ENCODE data around the gene SSU72.
A peak's percentile ranks its signal among the peaks of the same experiment; 100 is the strongest.

The SSU72 gene

DNA sequence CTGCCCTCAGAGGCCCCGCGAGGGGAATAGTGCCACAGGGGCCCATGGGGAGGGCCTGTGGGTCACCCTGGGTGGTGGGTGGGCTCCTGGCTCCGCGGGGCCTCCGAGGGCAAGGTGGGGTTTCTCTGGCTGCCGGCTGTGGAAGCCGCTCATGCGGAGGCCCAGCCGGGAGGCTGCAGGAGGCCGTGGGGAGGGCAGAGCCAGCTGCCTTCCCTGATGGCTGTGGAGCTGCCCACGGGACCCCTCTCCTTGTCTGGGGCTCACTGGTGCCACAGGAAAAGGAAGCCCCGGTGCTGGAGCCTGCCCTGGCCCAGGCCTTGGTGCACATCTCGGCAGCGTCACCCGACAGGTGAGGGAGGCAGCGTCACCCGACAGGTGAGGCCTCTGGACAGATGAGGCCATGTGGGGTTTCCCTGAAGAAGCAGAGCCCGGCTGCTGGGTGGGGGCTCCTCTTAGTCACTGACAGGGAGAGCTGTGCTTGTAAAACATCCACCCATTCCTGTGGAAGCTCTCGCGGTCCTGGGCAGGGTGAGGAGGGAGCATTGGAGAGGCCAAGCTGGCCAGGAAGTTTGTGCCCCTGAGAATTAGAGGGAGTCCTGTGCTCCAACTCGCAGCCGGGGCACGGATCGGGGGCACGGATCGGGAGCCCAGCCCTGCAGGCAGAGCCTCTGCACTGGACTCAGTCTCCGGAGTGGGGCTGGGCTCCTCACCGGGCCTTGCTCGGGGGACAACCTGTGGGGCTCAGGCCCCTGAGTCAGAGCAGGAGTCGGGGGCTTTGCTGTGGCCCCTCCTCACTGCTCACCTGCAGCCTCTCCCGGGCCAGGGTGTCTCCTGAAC is 46.7 kb upstream of the SSU72 start:
- H3K4ac ChIP-seq (ENCODE audit: low read depth, low read length): no peak overlapping the region
- DNase-seq: no peak
- WGBS (ENCODE audit: extremely low coverage, insufficient coverage, low lambda C conversion rate): no CpG with 5 or more reads among the region's 31 CpGs
- no peak overlapping the region for H3K18ac ChIP-seq (ENCODE audit: low read length)
- H2BK15ac ChIP-seq (replicated peaks; ENCODE audit: low read depth): no peak overlapping the region
- H4K5ac ChIP-seq (ENCODE audit: low read length): no peak overlapping the region
- no peak overlapping the region for H3K4me3 ChIP-seq (ENCODE audit: low read length)
- no peaks in the 10 kb centered on the region for H3K27me3 ChIP-seq (ENCODE audit: insufficient read depth, low read length, poor library complexity)
- no peaks in the 10 kb centered on the region for H3K36me3 ChIP-seq (ENCODE audit: control insufficient read depth, insufficient read depth, low read length)
- H3K23ac ChIP-seq (ENCODE audit: low read length): no peak overlapping the region
- no peak overlapping the region for H4K8ac ChIP-seq (ENCODE audit: low read depth, low read length)
- no peaks in the 10 kb centered on the region for H3K4me1 ChIP-seq (ENCODE audit: control insufficient read depth, low read depth, low read length)
- no peak overlapping the region for H3K9ac ChIP-seq (ENCODE audit: low read length)
- no peaks in the 10 kb centered on the region for H3K79me2 ChIP-seq (ENCODE audit: control insufficient read depth, insufficient read depth, low read length)
- H2AK5ac ChIP-seq (ENCODE audit: low read length): no peak overlapping the region
- no peaks in the 10 kb centered on the region for H3K79me1 ChIP-seq (ENCODE audit: low read length)
- H2BK5ac ChIP-seq (ENCODE audit: low read length): no peak overlapping the region
- no peak overlapping the region for H3K56ac ChIP-seq (ENCODE audit: low read length)
- no peak overlapping the region for H3K4me2 ChIP-seq (ENCODE audit: low read length)
- H3K27ac ChIP-seq (ENCODE audit: low read depth, low read length): no peak overlapping the region
- H2BK120ac ChIP-seq (ENCODE audit: low read depth, low read length): no peak overlapping the region

DNA sequence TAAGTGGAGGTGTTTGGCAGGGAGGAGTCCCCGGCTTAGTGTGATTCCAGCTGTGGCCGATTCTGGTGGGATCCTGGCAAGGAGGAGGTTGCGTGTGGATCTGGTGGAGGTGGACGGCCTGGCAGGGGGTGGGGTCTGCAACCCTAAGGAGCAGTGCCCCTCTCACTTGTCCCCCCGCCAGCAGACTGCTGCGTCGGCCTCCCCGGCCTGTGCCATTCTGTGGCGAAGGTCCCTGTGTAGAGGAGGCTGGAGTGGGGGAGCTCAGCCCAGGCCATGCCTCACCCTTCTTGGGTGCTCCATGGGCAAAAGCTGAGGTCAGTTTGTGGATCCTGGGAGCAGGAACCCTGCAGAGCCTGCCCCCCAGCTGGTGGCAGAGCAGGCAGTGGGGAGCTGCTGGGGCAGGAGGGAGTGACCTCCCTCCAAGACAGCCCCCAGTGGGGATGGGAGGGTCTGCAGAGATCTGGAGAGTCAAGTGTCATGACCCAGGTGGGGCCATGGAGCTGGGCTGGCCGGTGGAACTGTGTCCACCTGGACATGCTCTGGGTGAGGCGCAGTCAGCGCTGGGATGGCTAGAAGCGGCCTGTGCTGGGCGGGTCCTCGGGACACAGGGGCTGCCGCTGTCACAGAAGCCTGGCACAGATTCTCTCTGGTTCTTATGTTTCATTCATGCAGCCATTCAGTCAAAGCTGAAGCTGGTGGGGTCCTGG is 45.9 kb upstream of the SSU72 start:
- DNase-seq: no peak
- Histone ChIP-seq H3K4me3 (ENCODE audit: low read length) (no peak overlapping the region), H3K23ac (ENCODE audit: low read length) (no peak overlapping the region), H3K56ac (ENCODE audit: low read length) (no peak overlapping the region), H3K4ac (ENCODE audit: low read depth, low read length) (no peak overlapping the region), H3K36me3 (ENCODE audit: control insufficient read depth, insufficient read depth, low read length) (no peaks in the 10 kb centered on the region), H3K27me3 (ENCODE audit: insufficient read depth, low read length, poor library complexity) (no peaks in the 10 kb centered on the region), H3K18ac (ENCODE audit: low read length) (no peak overlapping the region), H3K79me1 (ENCODE audit: low read length) (no peaks in the 10 kb centered on the region), H2BK120ac (ENCODE audit: low read depth, low read length) (no peak overlapping the region), H3K9ac (ENCODE audit: low read length) (no peak overlapping the region), H3K4me1 (ENCODE audit: control insufficient read depth, low read depth, low read length) (no peaks in the 10 kb centered on the region), H2AK5ac (ENCODE audit: low read length) (no peak overlapping the region), H4K8ac (ENCODE audit: low read depth, low read length) (no peak overlapping the region), H3K27ac (ENCODE audit: low read depth, low read length) (no peak overlapping the region), H3K79me2 (ENCODE audit: control insufficient read depth, insufficient read depth, low read length) (no peaks in the 10 kb centered on the region), H3K4me2 (ENCODE audit: low read length) (no peak overlapping the region), H4K5ac (ENCODE audit: low read length) (no peak overlapping the region), H2BK5ac (ENCODE audit: low read length) (no peak overlapping the region), H2BK15ac (replicated peaks; ENCODE audit: low read depth) (no peak overlapping the region)
- WGBS (ENCODE audit: extremely low coverage, insufficient coverage, low lambda C conversion rate): no CpG with 5 or more reads among the region's 16 CpGs

DNA sequence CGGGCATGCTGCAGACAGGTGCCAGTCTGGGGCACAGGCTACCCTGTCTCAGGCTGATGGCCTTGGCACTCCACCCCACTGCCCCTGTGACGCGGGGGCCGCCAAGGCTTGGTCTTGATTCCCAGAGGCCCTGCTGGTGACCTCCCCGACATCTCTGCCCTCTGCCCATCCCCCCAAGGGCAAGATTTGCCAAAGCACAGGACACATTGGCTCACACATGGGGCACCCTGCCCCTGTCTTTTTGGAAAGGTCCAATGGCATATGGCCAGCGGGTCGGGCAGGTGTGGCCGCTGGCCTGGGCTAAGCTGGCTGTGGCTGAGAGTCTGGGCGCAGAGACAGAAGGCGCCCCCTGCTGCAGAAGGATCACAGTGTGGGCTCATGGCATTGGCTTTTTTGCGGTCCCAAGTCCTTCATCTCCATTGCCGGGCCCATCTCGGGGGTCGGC is 45.3 kb upstream of the SSU72 start:
- Histone ChIP-seq H3K18ac (ENCODE audit: low read length) (no peak overlapping the region), H3K23ac (ENCODE audit: low read length) (no peak overlapping the region), H3K4me2 (ENCODE audit: low read length) (no peak overlapping the region), H2BK15ac (replicated peaks; ENCODE audit: low read depth) (no peak overlapping the region), H3K4me3 (ENCODE audit: low read length) (no peak overlapping the region), H2BK5ac (ENCODE audit: low read length) (no peak overlapping the region), H3K27ac (ENCODE audit: low read depth, low read length) (no peak overlapping the region), H3K4me1 (ENCODE audit: control insufficient read depth, low read depth, low read length) (no peaks in the 10 kb centered on the region), H2AK5ac (ENCODE audit: low read length) (no peak overlapping the region), H4K5ac (ENCODE audit: low read length) (no peak overlapping the region), H3K27me3 (ENCODE audit: insufficient read depth, low read length, poor library complexity) (no peaks in the 10 kb centered on the region), H4K8ac (ENCODE audit: low read depth, low read length) (no peak overlapping the region), H3K9ac (ENCODE audit: low read length) (no peak overlapping the region), H3K79me2 (ENCODE audit: control insufficient read depth, insufficient read depth, low read length) (no peaks in the 10 kb centered on the region), H3K36me3 (ENCODE audit: control insufficient read depth, insufficient read depth, low read length) (no peaks in the 10 kb centered on the region), H2BK120ac (ENCODE audit: low read depth, low read length) (no peak overlapping the region), H3K56ac (ENCODE audit: low read length) (no peak overlapping the region), H3K79me1 (ENCODE audit: low read length) (no peaks in the 10 kb centered on the region), H3K4ac (ENCODE audit: low read depth, low read length) (no peak overlapping the region)
- no CpG with 5 or more reads among the region's 14 CpGs for WGBS (ENCODE audit: extremely low coverage, insufficient coverage, low lambda C conversion rate)
- DNase-seq: peak; percentile 53

DNA sequence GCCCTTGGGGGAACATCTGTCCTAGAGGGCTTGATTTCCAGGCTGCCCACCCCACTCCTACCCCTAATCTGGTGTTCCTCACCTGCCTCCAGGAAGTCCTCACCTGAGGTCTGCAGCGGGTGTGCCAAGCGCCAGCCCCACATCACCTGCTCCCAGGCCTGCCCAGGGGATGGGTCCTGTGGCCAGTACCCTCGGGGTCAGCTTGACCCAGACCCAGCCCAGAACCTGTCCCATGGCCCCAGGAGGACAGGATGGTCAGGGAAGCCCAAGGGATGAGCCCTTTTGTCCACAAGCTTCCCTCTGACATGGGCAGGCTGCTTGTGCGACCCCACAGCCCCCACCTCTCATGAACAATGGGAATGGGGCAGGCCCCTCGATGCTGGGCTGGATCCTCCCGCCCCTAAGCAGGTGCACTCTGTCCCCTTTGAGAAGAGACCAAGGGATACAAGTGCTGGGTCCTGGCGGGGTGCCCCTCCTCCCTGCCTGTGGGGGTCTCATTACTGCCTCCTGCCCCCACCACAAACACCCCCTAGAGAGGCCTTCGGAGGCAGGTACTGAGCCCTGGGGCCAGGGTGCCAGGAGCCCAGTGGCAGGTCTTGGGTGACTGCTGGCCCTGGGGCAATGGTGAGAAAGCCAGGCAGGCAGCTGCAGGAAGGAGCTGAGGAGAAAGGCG is 43.9 kb upstream of the SSU72 start:
- Histone ChIP-seq H4K8ac (ENCODE audit: low read depth, low read length) (no peak overlapping the region), H3K4me1 (ENCODE audit: control insufficient read depth, low read depth, low read length) (peaks cover 7% of the 10 kb centered on the region), H2BK120ac (ENCODE audit: low read depth, low read length) (no peak overlapping the region), H3K23ac (ENCODE audit: low read length) (no peak overlapping the region), H3K9ac (ENCODE audit: low read length) (no peak overlapping the region), H3K79me2 (ENCODE audit: control insufficient read depth, insufficient read depth, low read length) (peaks cover 4% of the 10 kb centered on the region), H3K4me2 (ENCODE audit: low read length) (no peak overlapping the region), H3K4me3 (ENCODE audit: low read length) (no peak overlapping the region), H3K79me1 (ENCODE audit: low read length) (peaks cover 8% of the 10 kb centered on the region), H3K56ac (ENCODE audit: low read length) (no peak overlapping the region), H4K5ac (ENCODE audit: low read length) (no peak overlapping the region), H3K4ac (ENCODE audit: low read depth, low read length) (no peak overlapping the region), H3K36me3 (ENCODE audit: control insufficient read depth, insufficient read depth, low read length) (no peaks in the 10 kb centered on the region), H3K18ac (ENCODE audit: low read length) (no peak overlapping the region), H2BK5ac (ENCODE audit: low read length) (no peak overlapping the region), H3K27me3 (ENCODE audit: insufficient read depth, low read length, poor library complexity) (no peaks in the 10 kb centered on the region), H2BK15ac (replicated peaks; ENCODE audit: low read depth) (no peak overlapping the region), H3K27ac (ENCODE audit: low read depth, low read length) (no peak overlapping the region), H2AK5ac (ENCODE audit: low read length) (no peak overlapping the region)
- no CpG with 5 or more reads among the region's 9 CpGs for WGBS (ENCODE audit: extremely low coverage, insufficient coverage, low lambda C conversion rate)
- no peak for DNase-seq

DNA sequence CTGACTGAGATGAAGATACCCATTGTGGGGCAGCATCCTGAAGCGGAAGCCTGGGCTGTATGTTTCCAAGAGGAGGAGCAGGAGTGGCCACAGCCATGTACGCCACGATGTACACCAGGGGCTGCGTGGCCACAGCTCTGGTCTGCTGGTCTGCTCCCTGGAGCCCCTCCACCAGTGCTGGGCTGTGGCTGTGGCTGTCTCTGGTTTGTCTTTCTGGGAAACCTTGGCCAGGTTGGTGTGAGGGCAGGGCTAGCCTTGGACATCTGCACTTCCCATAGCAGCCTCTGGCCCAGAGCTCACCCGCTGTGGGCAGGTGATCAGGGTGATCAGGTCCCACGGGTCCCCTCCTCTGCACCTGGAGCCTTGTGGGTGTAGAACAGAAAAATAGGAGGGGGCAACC is 43.3 kb upstream of the SSU72 start:
- no peak overlapping the region for H3K27ac ChIP-seq (ENCODE audit: low read depth, low read length)
- H2BK120ac ChIP-seq (ENCODE audit: low read depth, low read length): no peak overlapping the region
- H3K4me3 ChIP-seq (ENCODE audit: low read length): no peak overlapping the region
- no peak overlapping the region for H2AK5ac ChIP-seq (ENCODE audit: low read length)
- no peak overlapping the region for H3K9ac ChIP-seq (ENCODE audit: low read length)
- peaks cover 4% of the 10 kb centered on the region for H3K79me2 ChIP-seq (ENCODE audit: control insufficient read depth, insufficient read depth, low read length)
- DNase-seq: no peak
- no peaks in the 10 kb centered on the region for H3K27me3 ChIP-seq (ENCODE audit: insufficient read depth, low read length, poor library complexity)
- peaks cover 8% of the 10 kb centered on the region for H3K79me1 ChIP-seq (ENCODE audit: low read length)
- H4K5ac ChIP-seq (ENCODE audit: low read length): no peak overlapping the region
- H3K4me2 ChIP-seq (ENCODE audit: low read length): no peak overlapping the region
- WGBS (ENCODE audit: extremely low coverage, insufficient coverage, low lambda C conversion rate): no CpG with 5 or more reads among the region's 6 CpGs
- H2BK5ac ChIP-seq (ENCODE audit: low read length): no peak overlapping the region
- no peak overlapping the region for H4K8ac ChIP-seq (ENCODE audit: low read depth, low read length)
- no peak overlapping the region for H3K56ac ChIP-seq (ENCODE audit: low read length)
- H3K36me3 ChIP-seq (ENCODE audit: control insufficient read depth, insufficient read depth, low read length): no peaks in the 10 kb centered on the region
- H2BK15ac ChIP-seq (replicated peaks; ENCODE audit: low read depth): no peak overlapping the region
- no peak overlapping the region for H3K23ac ChIP-seq (ENCODE audit: low read length)
- H3K4ac ChIP-seq (ENCODE audit: low read depth, low read length): no peak overlapping the region
- peaks cover 7% of the 10 kb centered on the region for H3K4me1 ChIP-seq (ENCODE audit: control insufficient read depth, low read depth, low read length)
- H3K18ac ChIP-seq (ENCODE audit: low read length): no peak overlapping the region
